Stomach (tissue), 4 donors: ENCODE results near the gene NAT16.

ENCODE experiments used
- POLR2A ChIP-seq, 4 donors: fragments of 450-650 bp; IDR thresholded peaks; one replicate each; pipeline ENCODE4 v1.6.1; 2016; ENCODE audit warnings: antibody characterized with exemption in 4 of 4, control low read depth in 2 of 4, mild to moderate bottlenecking in 1 of 4, moderate library complexity in 1 of 4
- TF ChIP-seq, protein P1 (sequence below), 7 experiments: fragments of 450-650 bp in 4 of 7; fragments of 200-600 bp in 3 of 7; sonication (generic) in 3 of 7; IDR thresholded peaks; one replicate each; pipeline ENCODE4 v1.5.1; 2016 to 2019; ENCODE audit warnings: antibody characterized with exemption in 7 of 7, control low read depth in 2 of 7, mild to moderate bottlenecking in 1 of 7

DNA sequence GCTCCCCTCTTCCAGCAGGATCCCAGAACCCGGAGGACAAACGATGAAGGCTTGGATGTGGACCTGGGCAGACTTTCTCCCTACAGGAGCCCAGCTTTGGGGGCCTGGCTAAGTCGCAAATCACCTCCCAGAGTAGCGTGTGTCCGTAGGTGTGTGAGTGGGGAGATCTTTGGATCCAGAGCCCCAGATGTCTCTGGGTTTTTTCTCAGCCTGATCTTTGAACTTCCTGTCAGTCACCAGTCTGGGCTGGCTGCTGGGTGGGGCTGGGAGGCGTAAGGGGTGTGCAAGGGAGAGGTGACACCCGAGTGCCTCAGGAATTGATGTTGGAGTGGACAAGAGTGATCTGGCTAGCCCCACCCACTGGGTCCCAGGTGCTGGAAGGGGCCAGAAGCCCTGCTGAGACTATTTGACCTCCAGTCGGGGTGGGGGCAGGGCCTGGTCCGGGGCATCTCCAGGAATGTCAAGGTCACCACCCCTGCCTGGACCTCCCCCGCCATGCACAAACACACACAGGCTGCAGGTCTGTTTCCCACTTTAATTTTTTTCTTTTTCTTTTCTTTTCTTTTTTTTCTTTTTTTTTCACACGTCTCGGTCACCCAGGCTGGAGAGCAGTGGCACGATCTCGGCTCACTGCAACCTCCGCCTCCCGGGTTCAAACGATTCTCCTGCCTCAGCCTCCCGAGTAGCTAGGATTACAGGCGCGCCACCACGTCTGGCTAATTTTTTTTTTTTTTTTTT is 20.9 kb upstream of the NAT16 start, which contains the start of gene MOGAT3:
- no peak for TF ChIP-seq POLR2A (IDR thresholded peaks at IDR 0.05)
- TF ChIP-seq, protein P1, sequence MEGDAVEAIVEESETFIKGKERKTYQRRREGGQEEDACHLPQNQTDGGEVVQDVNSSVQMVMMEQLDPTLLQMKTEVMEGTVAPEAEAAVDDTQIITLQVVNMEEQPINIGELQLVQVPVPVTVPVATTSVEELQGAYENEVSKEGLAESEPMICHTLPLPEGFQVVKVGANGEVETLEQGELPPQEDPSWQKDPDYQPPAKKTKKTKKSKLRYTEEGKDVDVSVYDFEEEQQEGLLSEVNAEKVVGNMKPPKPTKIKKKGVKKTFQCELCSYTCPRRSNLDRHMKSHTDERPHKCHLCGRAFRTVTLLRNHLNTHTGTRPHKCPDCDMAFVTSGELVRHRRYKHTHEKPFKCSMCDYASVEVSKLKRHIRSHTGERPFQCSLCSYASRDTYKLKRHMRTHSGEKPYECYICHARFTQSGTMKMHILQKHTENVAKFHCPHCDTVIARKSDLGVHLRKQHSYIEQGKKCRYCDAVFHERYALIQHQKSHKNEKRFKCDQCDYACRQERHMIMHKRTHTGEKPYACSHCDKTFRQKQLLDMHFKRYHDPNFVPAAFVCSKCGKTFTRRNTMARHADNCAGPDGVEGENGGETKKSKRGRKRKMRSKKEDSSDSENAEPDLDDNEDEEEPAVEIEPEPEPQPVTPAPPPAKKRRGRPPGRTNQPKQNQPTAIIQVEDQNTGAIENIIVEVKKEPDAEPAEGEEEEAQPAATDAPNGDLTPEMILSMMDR (IDR thresholded peaks at IDR 0.05), result no peak
